ENCODE results near the gene ENTHD1. TPM values are rescaled to one million over a fixed set of nuclear protein-coding genes. Genes with fewer than 3 reads are reported as not detected.

Gene ENTHD1
- total and polyA plus RNA-seq, 2 of the 4 experiments (the other 2 are of a cell fraction): not detected

GRCh38 chr22:39900306-39901227, 7.0 kb upstream of the ENTHD1 start, which contains the start of gene GRAP2:
TSS of gene GRAP2 (plus strand) at chr22:39901084. CDS start at chr22:39947107, 46,023 bp downstream.
- Histone ChIP-seq H3K27me3 (ENCODE audit: control insufficient read depth, insufficient read depth, low read length) (peaks cover 48% of the 10 kb centered on the region), H3K14ac (replicated peaks; ENCODE audit: low read depth, low read length) (no peak within 1 kb of the TSS), H3K23ac (ENCODE audit: low read depth, low read length) (no peak within 1 kb of the TSS), H4K8ac (ENCODE audit: low read depth in 2 of 2, low read length in 2 of 2) (no peak within 1 kb of the TSS), H3K36me3 (ENCODE audit: control insufficient read depth, insufficient read depth, low read length) (no peaks in the 10 kb centered on the region), H3K9ac (ENCODE audit: low read depth, low read length) (no peak within 1 kb of the TSS), H3K4me3 (ENCODE audit: insufficient read depth, low read depth, low read length) (no peak within 1 kb of the TSS), H4K20me1 (ENCODE audit: insufficient read depth, low read length) (no peaks in the 10 kb centered on the region), H4K91ac (ENCODE audit: insufficient read depth, low read depth, low read length) (no peak within 1 kb of the TSS), H3K9me1 (ENCODE audit: insufficient read depth, low read length) (no peaks in the 10 kb centered on the region), H3K18ac (ENCODE audit: low read depth, low read length) (no peak within 1 kb of the TSS), H2BK5ac (ENCODE audit: low read depth, low read length, poor library complexity, severe bottlenecking) (no peak within 1 kb of the TSS), H2BK120ac (ENCODE audit: low read depth, low read length) (no peak within 1 kb of the TSS), H3K9me3 (ENCODE audit: control insufficient read depth, insufficient read depth, low read length) (no peaks in the 10 kb centered on the region), H2BK20ac (ENCODE audit: low read depth, low read length) (no peak within 1 kb of the TSS), H3K4ac (ENCODE audit: low read depth, low read length) (no peak within 1 kb of the TSS), H3K79me1 (ENCODE audit: low read depth in 1 of 2, low read length in 2 of 2) (no peaks in the 10 kb centered on the region), H2AK9ac (replicated peaks; ENCODE audit: low read depth, low read length, poor library complexity) (no peak within 1 kb of the TSS), H3K27ac (ENCODE audit: insufficient read depth, low read length) (no peak within 1 kb of the TSS), H4K5ac (ENCODE audit: low read depth, low read length) (no peak within 1 kb of the TSS), H3K4me1 (ENCODE audit: control insufficient read depth, insufficient read depth, low read length) (no peaks in the 10 kb centered on the region), H2AK5ac (ENCODE audit: low read depth, low read length) (no peak within 1 kb of the TSS), H3K4me2 (ENCODE audit: low read depth, low read length) (no peak within 1 kb of the TSS), H2BK15ac (ENCODE audit: low read depth, low read length) (no peak within 1 kb of the TSS), H3K56ac (ENCODE audit: extremely low read depth, insufficient read depth, low read length) (no peak within 1 kb of the TSS), H2AFZ (replicated peaks; ENCODE audit: low read length, poor library complexity) (no peak within 1 kb of the TSS)
- dilution Hi-C loops (cut with HindIII; ENCODE audit: low sequenced_read_pairs, unreplicated experiment) (no loop called here), intact Hi-C loops (cut with micrococcal nuclease) (no loop called here), in situ Hi-C loops (cut with MboI; ENCODE audit: low sequenced_read_pairs) (no loop called here)
- DNase-seq (no peak), ATAC-seq (ENCODE audit: low read depth) (no peak)
- ChIA-PET POLR2A (ENCODE audit: unreplicated experiment) (no interaction called here), CTCF (no interaction called here)
- no peak for TF ChIP-seq MAZ (IDR thresholded peaks at IDR 0.05; ENCODE audit: borderline replicate concordance, low read depth, low read length)
- TF ChIP-seq RAD21 (IDR thresholded peaks at IDR 0.05; ENCODE audit: low read length): no peak
- no peak for TF ChIP-seq RFX5 (IDR thresholded peaks at IDR 0.05; ENCODE audit: low read depth, low read length)
- no peak for TF ChIP-seq USF2 (IDR thresholded peaks at IDR 0.05; ENCODE audit: low read depth, low read length)
- no peak for TF ChIP-seq BHLHE40 (IDR thresholded peaks at IDR 0.05; ENCODE audit: low read depth, low read length)
- TF ChIP-seq, protein P1, sequence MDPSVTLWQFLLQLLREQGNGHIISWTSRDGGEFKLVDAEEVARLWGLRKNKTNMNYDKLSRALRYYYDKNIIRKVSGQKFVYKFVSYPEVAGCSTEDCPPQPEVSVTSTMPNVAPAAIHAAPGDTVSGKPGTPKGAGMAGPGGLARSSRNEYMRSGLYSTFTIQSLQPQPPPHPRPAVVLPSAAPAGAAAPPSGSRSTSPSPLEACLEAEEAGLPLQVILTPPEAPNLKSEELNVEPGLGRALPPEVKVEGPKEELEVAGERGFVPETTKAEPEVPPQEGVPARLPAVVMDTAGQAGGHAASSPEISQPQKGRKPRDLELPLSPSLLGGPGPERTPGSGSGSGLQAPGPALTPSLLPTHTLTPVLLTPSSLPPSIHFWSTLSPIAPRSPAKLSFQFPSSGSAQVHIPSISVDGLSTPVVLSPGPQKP (IDR thresholded peaks at IDR 0.05; ENCODE audit: borderline replicate concordance, low read depth, low read length): no peak
- no peak for TF ChIP-seq RCOR1 (IDR thresholded peaks at IDR 0.05; ENCODE audit: insufficient replicate concordance, low read length)
- no peak for TF ChIP-seq NFE2L2 (IDR thresholded peaks at IDR 0.05; ENCODE audit: low read depth, low read length)
- TF ChIP-seq, protein P2, sequence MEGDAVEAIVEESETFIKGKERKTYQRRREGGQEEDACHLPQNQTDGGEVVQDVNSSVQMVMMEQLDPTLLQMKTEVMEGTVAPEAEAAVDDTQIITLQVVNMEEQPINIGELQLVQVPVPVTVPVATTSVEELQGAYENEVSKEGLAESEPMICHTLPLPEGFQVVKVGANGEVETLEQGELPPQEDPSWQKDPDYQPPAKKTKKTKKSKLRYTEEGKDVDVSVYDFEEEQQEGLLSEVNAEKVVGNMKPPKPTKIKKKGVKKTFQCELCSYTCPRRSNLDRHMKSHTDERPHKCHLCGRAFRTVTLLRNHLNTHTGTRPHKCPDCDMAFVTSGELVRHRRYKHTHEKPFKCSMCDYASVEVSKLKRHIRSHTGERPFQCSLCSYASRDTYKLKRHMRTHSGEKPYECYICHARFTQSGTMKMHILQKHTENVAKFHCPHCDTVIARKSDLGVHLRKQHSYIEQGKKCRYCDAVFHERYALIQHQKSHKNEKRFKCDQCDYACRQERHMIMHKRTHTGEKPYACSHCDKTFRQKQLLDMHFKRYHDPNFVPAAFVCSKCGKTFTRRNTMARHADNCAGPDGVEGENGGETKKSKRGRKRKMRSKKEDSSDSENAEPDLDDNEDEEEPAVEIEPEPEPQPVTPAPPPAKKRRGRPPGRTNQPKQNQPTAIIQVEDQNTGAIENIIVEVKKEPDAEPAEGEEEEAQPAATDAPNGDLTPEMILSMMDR (conservative IDR thresholded peaks at IDR 0.05; ENCODE audit: low read depth, low read length): no peak
- TF ChIP-seq POLR2A (IDR thresholded peaks at IDR 0.05; ENCODE audit: low read depth, low read length): no peak
- no peak for TF ChIP-seq CEBPB (IDR thresholded peaks at IDR 0.05; ENCODE audit: low read depth, low read length)
- WGBS, 2 experiments (ENCODE audit: extremely low coverage in 2 of 2, insufficient read length in 1 of 2): no CpG with 5 or more reads among the region's 4 CpGs
- no TSS peak for BruUV-seq (replicated peaks)
